ENCODE measurements around the gene ZNF385A. TPM values are rescaled to one million over a fixed set of nuclear protein-coding genes. Genes with fewer than 3 reads are reported as not detected.
A peak's percentile ranks its signal among the peaks of the same experiment; 100 is the strongest.

ZNF385A gene
- total RNA-seq, 4 donors from 2014 or later: 0.26 to 16.9 (median 3.2) TPM

DNA sequence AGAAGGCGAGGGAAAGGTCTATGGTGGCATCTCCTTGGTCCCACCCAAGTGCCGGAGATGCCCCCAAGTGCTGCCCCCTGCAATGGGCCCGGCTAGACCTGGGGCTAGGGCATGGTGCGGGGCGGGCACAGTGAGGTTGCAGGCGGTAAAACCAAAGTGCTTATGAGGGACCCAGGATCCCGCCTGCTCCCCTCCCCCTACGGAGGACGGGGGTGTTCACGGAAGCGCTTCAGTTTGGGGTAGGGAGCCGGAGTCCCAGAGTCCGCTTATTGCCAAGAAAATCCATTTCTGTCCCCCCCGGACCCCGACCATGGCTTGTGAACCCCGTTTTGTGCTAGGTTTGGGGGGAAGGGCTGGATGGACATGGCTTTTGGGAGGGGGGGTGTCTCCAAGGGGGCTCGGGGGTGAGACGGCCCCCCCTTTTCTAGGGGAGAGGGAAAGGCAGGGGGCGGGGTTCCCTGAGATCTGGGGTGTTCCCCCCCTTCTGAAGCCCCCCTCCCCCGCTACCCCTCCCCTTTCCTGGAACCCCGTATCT is 14.9 kb downstream of the ZNF385A start:
- intact Hi-C loops (cut with DNase I; ENCODE audit: low total_unique reads): loop anchor here (10.0 kb wide), 2 partner anchors 75 to 155 kb away; no protein-coding TSS in a partner anchor
- H3K27me3 ChIP-seq: no peaks in the 10 kb centered on the region

GRCh38 chr12:54368709-54369596 is 15.6 kb downstream of the ZNF385A start:
- Histone ChIP-seq H3K4me3 (peak overlapping the region; percentile 31 to 37), H3K9me3 (no peaks in the 10 kb centered on the region), H3K4me1 (no peaks in the 10 kb centered on the region), H3K27me3 (no peaks in the 10 kb centered on the region), H3K27ac (peak overlapping the region; percentile 65 to 70), H3K36me3 (no peaks in the 10 kb centered on the region)
- intact Hi-C loops (cut with DNase I; ENCODE audit: low total_unique reads): loop anchor here (10.0 kb wide), 1 partner anchor 74 kb away; no protein-coding TSS in a partner anchor
- TF ChIP-seq, protein P1, sequence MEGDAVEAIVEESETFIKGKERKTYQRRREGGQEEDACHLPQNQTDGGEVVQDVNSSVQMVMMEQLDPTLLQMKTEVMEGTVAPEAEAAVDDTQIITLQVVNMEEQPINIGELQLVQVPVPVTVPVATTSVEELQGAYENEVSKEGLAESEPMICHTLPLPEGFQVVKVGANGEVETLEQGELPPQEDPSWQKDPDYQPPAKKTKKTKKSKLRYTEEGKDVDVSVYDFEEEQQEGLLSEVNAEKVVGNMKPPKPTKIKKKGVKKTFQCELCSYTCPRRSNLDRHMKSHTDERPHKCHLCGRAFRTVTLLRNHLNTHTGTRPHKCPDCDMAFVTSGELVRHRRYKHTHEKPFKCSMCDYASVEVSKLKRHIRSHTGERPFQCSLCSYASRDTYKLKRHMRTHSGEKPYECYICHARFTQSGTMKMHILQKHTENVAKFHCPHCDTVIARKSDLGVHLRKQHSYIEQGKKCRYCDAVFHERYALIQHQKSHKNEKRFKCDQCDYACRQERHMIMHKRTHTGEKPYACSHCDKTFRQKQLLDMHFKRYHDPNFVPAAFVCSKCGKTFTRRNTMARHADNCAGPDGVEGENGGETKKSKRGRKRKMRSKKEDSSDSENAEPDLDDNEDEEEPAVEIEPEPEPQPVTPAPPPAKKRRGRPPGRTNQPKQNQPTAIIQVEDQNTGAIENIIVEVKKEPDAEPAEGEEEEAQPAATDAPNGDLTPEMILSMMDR (IDR thresholded peaks at IDR 0.05): peak; percentile 84 to 92 (median 90)
- TF ChIP-seq POLR2A (IDR thresholded peaks at IDR 0.05): no peak
- peak; percentile 92 to 93 for DNase-seq

More for the DNA sequence above, 14.9 kb downstream of the ZNF385A start:
- H3K36me3 ChIP-seq: no peaks in the 10 kb centered on the region
- peak overlapping the region; percentile 65 to 70 for H3K27ac ChIP-seq
- peak overlapping the region; percentile 31 to 37 for H3K4me3 ChIP-seq
- no peak for TF ChIP-seq POLR2A (IDR thresholded peaks at IDR 0.05)
- TF ChIP-seq, protein P1 (IDR thresholded peaks at IDR 0.05): no peak
- DNase-seq: peak; percentile 47 to 57
- H3K9me3 ChIP-seq: no peaks in the 10 kb centered on the region
- no peaks in the 10 kb centered on the region for H3K4me1 ChIP-seq

GRCh38 chr12:54368025-54368708 is 16.4 kb downstream of the ZNF385A start:
- TF ChIP-seq POLR2A (IDR thresholded peaks at IDR 0.05): no peak
- TF ChIP-seq, protein P1 (IDR thresholded peaks at IDR 0.05): no peak
- peak overlapping the region; percentile 31 to 37 for H3K4me3 ChIP-seq
- no peaks in the 10 kb centered on the region for H3K9me3 ChIP-seq
- intact Hi-C loops (cut with DNase I; ENCODE audit: low total_unique reads): loop anchor here (10.0 kb wide), 1 partner anchor 73 kb away; no protein-coding TSS in a partner anchor
- no peak for DNase-seq
- peak overlapping the region; percentile 65 to 70 for H3K27ac ChIP-seq
- no peaks in the 10 kb centered on the region for H3K36me3 ChIP-seq
- H3K4me1 ChIP-seq: no peaks in the 10 kb centered on the region
- no peaks in the 10 kb centered on the region for H3K27me3 ChIP-seq

GRCh38 chr12:54364413-54364812 is 20.1 kb downstream of the ZNF385A start, which contains the start of gene GPR84:
Gene GPR84, minus strand, starts transcription at chr12:54364486. Its CDS starts 635 bp downstream, at chr12:54363851.
- intact Hi-C loops (cut with DNase I; ENCODE audit: low total_unique reads): loop anchor here (10.0 kb wide), 1 partner anchor 70 kb away; no protein-coding TSS in a partner anchor
- Histone ChIP-seq H3K4me3 (no peak within 1 kb of the TSS), H3K4me1 (peaks cover 0 to 4% of the 10 kb centered on the region in 2 donors), H3K9me3 (no peaks in the 10 kb centered on the region), H3K27ac (no peak within 1 kb of the TSS), H3K27me3 (no peaks in the 10 kb centered on the region), H3K36me3 (no peaks in the 10 kb centered on the region)
- DNase-seq: no peak
- TF ChIP-seq, protein P1 (IDR thresholded peaks at IDR 0.05): no peak
- TF ChIP-seq POLR2A (IDR thresholded peaks at IDR 0.05): no peak
